NCI-H187 (cell line): ENCODE measurements around the gene FOXO3B.
"Not testable (repeated sequence)": the region's sequence is repeated elsewhere in the genome, so short reads cannot be mapped to it uniquely, and the experiment has no call there.

ENCODE experiments used
- DNase-seq, 2 experiments: peaks; one replicate each; lab custom pipeline; 2025; lab: John Stamatoyannopoulos, UW

The FOXO3B gene

GRCh38 chr17:18650094-18650493, 32.0 kb downstream of the FOXO3B start:
- DNase-seq: not testable (repeated sequence)

GRCh38 chr17:18644291-18644690, 37.8 kb downstream of the FOXO3B start, which contains the start of gene TBC1D28:
Gene TBC1D28 (minus strand): TSS chr17:18644391. CDS start chr17:18641352, 3,039 bp downstream.
- not testable (repeated sequence) for DNase-seq

DNA sequence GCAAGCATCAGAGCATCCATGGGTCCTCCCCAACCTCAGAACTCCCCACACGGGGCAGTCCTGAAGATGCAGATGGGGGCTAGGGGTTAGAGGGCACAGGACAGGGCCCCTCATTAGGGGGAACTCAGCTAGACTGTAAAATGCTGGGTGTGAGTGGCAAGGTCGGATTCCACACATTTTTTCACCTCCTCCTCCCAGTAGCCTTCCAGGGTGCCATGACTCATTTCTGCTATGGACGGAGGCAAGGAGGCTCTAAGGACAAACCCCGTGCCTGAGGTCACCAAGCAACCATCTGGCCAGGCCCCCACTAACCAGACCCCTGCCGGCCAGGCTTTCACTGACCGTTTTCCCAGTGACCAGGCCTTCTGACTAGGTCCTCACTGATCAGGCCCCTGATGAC, 39.0 kb downstream of the FOXO3B start:
- not testable (repeated sequence) for DNase-seq

DNA sequence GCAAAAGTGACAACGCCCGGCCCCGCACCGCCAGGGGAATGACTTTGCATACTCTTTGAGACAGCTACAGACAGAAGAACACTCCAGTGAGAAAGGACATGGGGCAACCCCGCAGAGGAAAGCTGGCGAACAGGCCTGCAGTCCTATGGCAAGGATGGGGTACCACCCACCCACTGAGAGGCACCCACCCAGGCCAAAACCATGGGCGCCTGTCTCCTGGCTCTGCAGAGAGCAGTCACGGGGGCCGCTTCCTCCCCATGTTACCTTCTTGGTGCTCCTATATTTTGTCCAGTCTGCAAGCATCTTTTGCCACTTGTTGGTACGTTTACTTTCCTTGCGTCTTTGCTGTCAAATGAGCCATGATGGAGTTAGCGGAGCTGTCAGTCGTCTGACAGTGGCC, 43.8 kb downstream of the FOXO3B start:
- not testable (repeated sequence) for DNase-seq

DNA sequence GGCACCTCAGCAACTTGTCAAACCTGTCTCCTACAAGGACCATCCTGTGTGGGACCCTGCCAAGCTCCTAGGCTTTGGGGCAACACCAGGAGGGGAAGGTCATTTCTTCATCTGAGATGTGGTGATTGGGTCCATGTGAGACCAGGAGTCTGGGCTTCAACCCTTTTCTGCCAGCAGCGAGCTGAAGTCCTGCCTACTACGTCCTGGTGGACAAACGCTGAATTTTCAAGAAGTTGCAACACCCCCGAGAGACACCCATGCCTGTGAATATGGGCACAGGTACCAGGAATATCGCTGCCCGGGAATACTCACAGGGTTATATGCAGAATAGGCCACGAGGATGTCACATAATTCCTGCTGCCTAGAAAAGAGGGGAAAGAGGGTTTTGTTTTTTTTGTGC, 45.9 kb downstream of the FOXO3B start:
- not testable (repeated sequence) for DNase-seq

- not testable (repeated sequence) for DNase-seq
Measured at GRCh38 chr17:18635773-18636172, 46.3 kb downstream of the FOXO3B start.

DNA sequence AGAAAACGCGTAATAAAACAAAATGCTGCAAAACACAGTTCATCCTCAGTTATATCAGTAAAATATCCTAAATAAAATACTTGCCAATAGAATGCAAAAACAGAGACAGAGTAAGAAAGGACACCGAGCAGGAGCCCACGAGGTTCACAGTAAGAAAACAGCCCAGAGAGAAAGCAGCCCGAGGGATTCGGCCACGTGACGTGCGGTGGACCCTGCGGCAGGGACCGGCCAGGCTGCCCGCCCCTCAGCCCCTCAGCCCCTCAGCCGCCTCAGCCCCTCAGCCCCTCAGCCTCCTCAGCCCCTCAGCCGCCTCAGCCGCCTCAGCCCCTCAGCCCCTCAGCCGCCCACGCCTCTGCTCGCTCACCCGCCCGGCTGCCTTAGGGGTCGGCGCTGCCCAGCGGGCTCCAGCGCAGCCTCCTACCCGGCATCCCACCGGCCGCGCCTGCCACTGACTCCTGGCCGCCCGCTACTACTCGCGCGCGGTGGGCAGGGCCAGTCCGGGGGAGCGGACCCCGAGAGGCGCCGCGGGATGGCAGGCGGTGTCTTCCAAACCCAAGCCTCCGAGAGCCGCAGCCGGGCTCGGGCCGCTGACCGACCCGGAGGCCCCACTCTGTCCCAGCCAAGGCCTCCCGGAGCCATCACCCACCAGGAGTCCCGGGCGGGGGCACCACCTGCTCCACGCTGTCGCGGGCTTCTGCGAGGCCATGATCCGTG, 47.4 kb downstream of the FOXO3B start:
- not testable (repeated sequence) for DNase-seq
